Renal cortex interstitium (tissue), 15 donors: Measurements from ENCODE around the gene KRT86. TPM values are rescaled to one million over a fixed set of nuclear protein-coding genes. Genes with fewer than 3 reads are reported as not detected.

Source experiments
- DNase-seq, 11 donors: peaks; one replicate each; pipeline ENCODE4 v3.0.0-alpha.2; 2013; ENCODE audit warnings: low read depth in 9 of 11, low spot score in 4 of 11; ENCODE audit errors: extremely low read depth in 1 of 11
- long read RNA-seq, 16 experiments: transcript quantifications; one replicate each; lab custom pipeline, GENCODE V29; 2026
- polyA plus RNA-seq, 3 donors: library from polyadenylated mRNA; unstranded; fragments of 120-200 nt; gene quantifications; one replicate each; pipeline ENCODE4 v1.2.1, GENCODE V29; 2013; ENCODE audit not compliant: insufficient read length in 3 of 3

KRT86 gene
- polyA plus RNA-seq = not detected
- long read RNA-seq, donor 1 = 0 reads
- long read RNA-seq, donor 2 = 0 reads
- long read RNA-seq, donor 3 = 0 reads
- long read RNA-seq, donor 4 = 0 reads
- long read RNA-seq, donor 5 = 0 reads
- long read RNA-seq, donor 6 = 0 reads
- long read RNA-seq, donor 7 = 0 reads
- long read RNA-seq, donor 8 = 0 reads
- long read RNA-seq, donor 9 = 0 reads
- long read RNA-seq, donor 10 = 0 reads
- long read RNA-seq, donor 11 = 0 reads
- long read RNA-seq, donor 12 = 0 reads
- long read RNA-seq, donor 13 = 0 reads
- long read RNA-seq, donor 14 = 0 reads
- long read RNA-seq, donor 15 = 0 reads
- long read RNA-seq, donor 16 = 0 reads

- no peak for DNase-seq
Measured at GRCh38 chr12:52274521-52275120, at the start of gene KRT86. TSS of gene KRT86 (plus strand) at chr12:52274645. CDS start at chr12:52301917, 27,272 bp downstream.

- DNase-seq = no peak
Measured at GRCh38 chr12:52225752-52226151, 48.7 kb upstream of the KRT86 start.

- no peak for DNase-seq
Measured at GRCh38 chr12:52226446-52226845, 48.0 kb upstream of the KRT86 start.

- no peak for DNase-seq
Measured at GRCh38 chr12:52227606-52228166, 46.8 kb upstream of the KRT86 start.

GRCh38 chr12:52228366-52228765 is 46.1 kb upstream of the KRT86 start:
- DNase-seq = no peak

- no peak for DNase-seq
Measured at GRCh38 chr12:52228931-52229330, 45.5 kb upstream of the KRT86 start.

- DNase-seq = no peak
Measured at GRCh38 chr12:52229836-52230343, 44.6 kb upstream of the KRT86 start.

- DNase-seq = no peak
Measured at GRCh38 chr12:52230364-52231281, 43.8 kb upstream of the KRT86 start.

- DNase-seq = no peak
Measured at GRCh38 chr12:52231305-52232202, 42.9 kb upstream of the KRT86 start.

GRCh38 chr12:52232203-52232673 is 42.2 kb upstream of the KRT86 start:
- DNase-seq = no peak

GRCh38 chr12:52232674-52233461 is 41.6 kb upstream of the KRT86 start, which contains the start of gene KRT7:
TSS of gene KRT7 (plus strand) at chr12:52233243. CDS start at chr12:52233297, 54 bp downstream.
- no peak for DNase-seq

GRCh38 chr12:52233462-52234207 is 40.8 kb upstream of the KRT86 start:
- no peak for DNase-seq

- DNase-seq = no peak
Measured at GRCh38 chr12:52234223-52234810, 40.1 kb upstream of the KRT86 start.

- no peak for DNase-seq
Measured at GRCh38 chr12:52235001-52235764, 39.3 kb upstream of the KRT86 start.

GRCh38 chr12:52235822-52236361 is 38.6 kb upstream of the KRT86 start:
- DNase-seq = no peak
